K562 (cell line): ENCODE measurements around the gene ESPN. TPM values are rescaled to one million over a fixed set of nuclear protein-coding genes. Genes with fewer than 3 reads are reported as not detected.
A peak's percentile ranks its signal among the peaks of the same experiment; 100 is the strongest.

ENCODE experiments used
- CBX8 ChIP-seq: fragments of 200-600 bp; sonication (generic); IDR thresholded peaks from 2 replicates; pipeline ENCODE4 v1.6.1; 2012; ENCODE audit warnings: borderline replicate concordance, mixed run types, low read depth, mild to moderate bottlenecking, moderate library complexity, mixed read lengths, low read length, control low read depth, inconsistent platforms; ENCODE audit not compliant: poor library complexity, severe bottlenecking; ENCODE audit errors: extremely low read depth
- CHD2 ChIP-seq: IDR thresholded peaks from 2 replicates; pipeline ENCODE4 v1.6.1; 2011; ENCODE audit warnings: low read depth, low read length
- CXXC5 ChIP-seq: fragments of 250-450 bp; sonication (Bioruptor Pico); IDR thresholded peaks from 2 replicates; pipeline ENCODE4 v1.8.0; 2022; ENCODE audit warnings: inconsistent platforms, mild to moderate bottlenecking, moderate library complexity
- GTF3C2 ChIP-seq: IDR thresholded peaks from 3 replicates; pipeline ENCODE4 v1.6.1; 2011; ENCODE audit warnings: borderline replicate concordance, mild to moderate bottlenecking, moderate library complexity; ENCODE audit not compliant: insufficient read length; ENCODE audit errors: extremely low read depth
- L3MBTL2 ChIP-seq: fragments of 450-650 bp; IDR thresholded peaks from 2 replicates; pipeline ENCODE4 v1.6.1; 2016; ENCODE audit warnings: mild to moderate bottlenecking, moderate library complexity
- NR1H2 ChIP-seq: sonication (generic); formaldehyde crosslinking; IDR thresholded peaks from 2 replicates; pipeline ENCODE4 v1.4.0; 2020; ENCODE audit warnings: mild to moderate bottlenecking, missing genetic modification reagents
- RBM25 ChIP-seq: fragments of 200-400 bp; formaldehyde crosslinking; IDR thresholded peaks from 2 replicates; pipeline ENCODE4 v1.6.1; 2018; ENCODE audit warnings: low read length, low read depth, moderate library complexity; ENCODE audit not compliant: severe bottlenecking
- TEAD2 ChIP-seq: fragments of 450-650 bp; IDR thresholded peaks from 2 replicates; pipeline ENCODE4 v1.6.1; 2016; ENCODE audit warnings: missing genetic modification characterization, control low read depth, missing compliant biosample characterization
- ZBTB12 ChIP-seq: fragments of 250-450 bp; sonication (Bioruptor Pico); IDR thresholded peaks from 2 replicates; pipeline ENCODE4 v1.4.0; 2020
- ZBTB40 ChIP-seq, 2 experiments: fragments of 450-650 bp in 1 of 2; sonication (generic) in 1 of 2; formaldehyde crosslinking in 1 of 2; IDR thresholded peaks; 2 replicates each; pipeline versions ENCODE4 v1.7.1 to v1.9.0; 2016 to 2022; ENCODE audit warnings: inconsistent platforms in 1 of 2, mild to moderate bottlenecking in 1 of 2, missing genetic modification reagents in 1 of 2
- ZC3H8 ChIP-seq: fragments of 450-650 bp; IDR thresholded peaks from 2 replicates; pipeline ENCODE4 v1.6.1; 2017
- polyA plus RNA-seq, 8 experiments: library from polyadenylated mRNA; depleted of rRNA in 4 of 8; stranded (reverse) in 5 of 8; unstranded in 3 of 8; fragments of >200 nt; fragmentation: Nextera tagmentation in 2 of 8; fragmentation: Illumina TruSeq in 1 of 8; extraction: Ambion mirVana in 2 of 8; extraction: Trizol in 1 of 8; gene quantifications; 2 replicates each; pipeline versions ENCODE4 v1.2.1 to v1.2.3, GENCODE V29; 2011 to 2014; ENCODE audit warnings: inconsistent platforms in 1 of 8, missing spikeins in 1 of 8
- total RNA-seq, 7 experiments: library from RNA; depleted of rRNA in 6 of 7; stranded (reverse); fragments of >200 nt in 6 of 7; fragmentation: Illumina TruSeq in 2 of 7; extraction: Trizol in 2 of 7; gene quantifications; 2 replicates each; pipeline versions ENCODE4 v1.2.1 to v1.2.3, GENCODE V29; 2011 to 2021; ENCODE audit warnings: low replicate concordance in 1 of 7

Gene ESPN
- total and polyA plus RNA-seq, 9 of the 15 experiments (the other 6 are each of a cell fraction or from before 2014, with no cell fraction given), result 0.07 to 1.2 (median 0.45) TPM; not detected in 3

GRCh38 chr1:6494627-6495026 is 70.1 kb downstream of the ESPN start (continued):
- TF ChIP-seq CXXC5 (CRISPR knock-in tag), result no peak
- no peak for TF ChIP-seq ZBTB12 (CRISPR knock-in tag)
- TF ChIP-seq RBM25, result peak; percentile 41
- TF ChIP-seq CBX8, result no peak
- TF ChIP-seq L3MBTL2, result no peak
- TF ChIP-seq ZC3H8, result no peak
- TF ChIP-seq NR1H2 (CRISPR knock-in tag), result no peak
- no peak for TF ChIP-seq CHD2
- peak; percentile 26 for TF ChIP-seq GTF3C2
- no peak for TF ChIP-seq TEAD2 (tag)
- no peak for TF ChIP-seq ZBTB40 (IDR thresholded peaks at IDR 0.05)
- no peak for TF ChIP-seq ZBTB40 (CRISPR knock-in tag; IDR thresholded peaks at IDR 0.05)
